Measurements from ENCODE around the gene CORO1C. TPM values are rescaled to one million over a fixed set of nuclear protein-coding genes. Genes with fewer than 3 reads are reported as not detected.

Gene CORO1C
- total RNA-seq, 1 experiment from 2014 or later = 138 TPM

DNA sequence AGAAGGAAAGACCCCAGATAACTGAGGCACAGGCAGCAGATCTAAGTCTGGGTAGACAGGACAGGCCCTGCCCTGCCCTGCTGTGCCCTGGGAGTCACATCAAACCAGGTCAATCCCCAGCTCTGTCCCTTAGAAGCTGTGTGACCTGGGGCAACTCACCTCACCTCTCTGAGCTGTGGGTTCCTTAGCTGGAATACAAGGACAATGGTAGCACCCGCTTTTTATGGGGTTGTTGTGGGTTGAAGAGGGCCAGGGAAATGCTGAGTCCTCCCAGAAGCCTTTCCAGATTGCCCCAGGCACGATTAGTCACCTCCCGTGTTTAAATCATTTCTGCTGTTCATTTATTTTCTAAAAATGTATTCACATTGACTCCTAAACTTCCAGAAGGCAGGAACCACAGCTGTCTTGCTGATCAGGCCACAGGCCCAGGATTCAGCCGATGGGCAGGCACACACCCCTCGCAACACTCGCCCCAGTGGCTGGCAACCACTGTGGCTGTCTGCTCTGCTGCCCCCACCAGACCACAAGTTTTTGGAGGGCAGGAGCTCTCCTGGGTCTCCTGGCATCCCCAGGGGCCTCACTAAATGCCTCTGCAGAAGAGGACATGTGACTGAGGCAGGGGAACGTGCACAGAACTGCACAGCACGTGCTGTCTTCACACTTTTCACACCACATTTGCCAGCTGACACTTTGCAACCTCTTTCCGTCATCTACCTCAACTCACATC is 100.7 kb downstream of the CORO1C start:
- Histone ChIP-seq H3K9me3 (ENCODE audit: control insufficient read depth in 1 of 2, insufficient read depth in 1 of 2, low read depth in 1 of 2, low read length in 2 of 2) (no peaks in the 10 kb centered on the region), H3K9ac (ENCODE audit: low read length) (no peak overlapping the region), H3K79me2 (ENCODE audit: insufficient read depth, low read length) (no peaks in the 10 kb centered on the region), H3K4me2 (ENCODE audit: low read length) (peak overlapping the region; percentile 41), H3K4me3 (replicated peaks in 1 of 2; ENCODE audit: low read depth in 1 of 2, low read length in 2 of 2) (no peak overlapping the region), H3K36me3 (ENCODE audit: control insufficient read depth in 1 of 2, insufficient read depth in 2 of 2, low read length in 2 of 2) (no peaks in the 10 kb centered on the region), H3K27me3 (ENCODE audit: insufficient read depth, low read length) (no peaks in the 10 kb centered on the region), H4K20me1 (ENCODE audit: insufficient read depth) (no peaks in the 10 kb centered on the region), H3K27ac (ENCODE audit: low read depth, low read length) (peak overlapping the region; percentile 30; the same call in 1 of the 2 replicates), H2AFZ (ENCODE audit: low read depth, low read length, poor library complexity, severe bottlenecking) (no peak overlapping the region), H3K9me2 (ENCODE audit: insufficient read depth) (no peaks in the 10 kb centered on the region), H3K4me1 (ENCODE audit: control insufficient read depth in 1 of 2, insufficient read depth in 2 of 2, low read length in 2 of 2) (peaks cover 33% of the 10 kb centered on the region in 2 experiments)
- TF ChIP-seq CBX3 (IDR thresholded peaks at IDR 0.05; ENCODE audit: low read depth) (0 out of 2 replicates have a peak, but pooled peaks have one; percentile 38), REST (IDR thresholded peaks at IDR 0.05; ENCODE audit: low read depth) (no peak), SP1 (IDR thresholded peaks at IDR 0.05; ENCODE audit: low read depth) (no peak)
- ChIA-PET POLR2A (no interaction called here), RAD21 (ENCODE audit: low non-redundant PET in 1 of 2, low total read pairs in 2 of 2, uncharacterized antibody in 2 of 2, unreplicated experiment in 2 of 2) (no interaction called here), CTCF (no interaction called here)
- no peak for DNase-seq (ENCODE audit: low read depth, low spot score)
- intact Hi-C loops (cut with micrococcal nuclease) = no loop called here
- no TSS peak for BruUV-seq (replicated peaks)
- peak; percentile 41 for ATAC-seq

Data from HCT116 (cell line).